ENCODE results near the gene TELO2.

Gene TELO2

GRCh38 chr16:1474082-1474795 is 18.9 kb upstream of the TELO2 start:
- Histone ChIP-seq H3K4me1 (ENCODE audit: control insufficient read depth in 2 of 2, insufficient read depth in 1 of 2, low read depth in 1 of 2, low read length in 2 of 2) (peaks cover 4 to 15% of the 10 kb centered on the region in 2 donors), H2BK5ac (ENCODE audit: low read length) (no peak overlapping the region), H3K79me1 (ENCODE audit: low read depth, low read length) (peaks cover 19% of the 10 kb centered on the region), H2AK5ac (ENCODE audit: low read depth, low read length) (no peak overlapping the region), H2BK120ac (ENCODE audit: low read depth, low read length) (no peak overlapping the region), H2BK12ac (ENCODE audit: low read length) (no peak overlapping the region), H3K4me3 (ENCODE audit: low read length in 2 of 2) (peak overlapping the region; percentile 92 to 99), H3K18ac (ENCODE audit: low read length) (no peak overlapping the region), H3K36me3 (replicated peaks in 1 of 2; ENCODE audit: control insufficient read depth in 2 of 2, insufficient read depth in 2 of 2, low read length in 2 of 2) (no peaks in the 10 kb centered on the region), H2BK15ac (ENCODE audit: low read length) (no peak overlapping the region), H4K8ac (ENCODE audit: low read depth, low read length) (no peak overlapping the region), H3K27ac (replicated peaks; ENCODE audit: low read length) (no peak overlapping the region), H3K9me3 (replicated peaks in 1 of 2; ENCODE audit: control insufficient read depth in 2 of 2, insufficient read depth in 1 of 2, low read depth in 1 of 2, low read length in 2 of 2) (peaks cover 0 to 3% of the 10 kb centered on the region in 2 donors), H2AFZ (ENCODE audit: low read length) (peak overlapping the region; percentile 97), H3K27me3 (ENCODE audit: control insufficient read depth in 3 of 3, insufficient read depth in 3 of 3, low read depth in 1 of 3, low read length in 3 of 3) (no peaks in the 10 kb centered on the region), H3K9ac (ENCODE audit: low read depth, low read length, poor library complexity) (peak overlapping the region; percentile 98), H3K23ac (ENCODE audit: low read depth, low read length, poor library complexity) (peak overlapping the region; percentile 93), H4K91ac (ENCODE audit: low read depth, low read length, poor library complexity) (no peak overlapping the region), H3K4me2 (ENCODE audit: insufficient read depth, low read length, poor library complexity, severe bottlenecking) (peak overlapping the region; percentile 70), H3K4ac (ENCODE audit: low read length) (no peak overlapping the region), H3K14ac (ENCODE audit: low read length) (no peak overlapping the region)
- no peak for DNase-seq (ENCODE audit: low spot score)
- WGBS, 2 donors (ENCODE audit: extremely low coverage in 2 of 2, insufficient read length in 2 of 2, insufficient replicate concordance in 1 of 2): no CpG with 5 or more reads among the region's 57 CpGs

- H4K91ac ChIP-seq (ENCODE audit: low read depth, low read length, poor library complexity): no peak within 1 kb of the TSS
- peak within 1 kb of the TSS; percentile 91 for H2AK5ac ChIP-seq (ENCODE audit: low read depth, low read length)
- H3K4ac ChIP-seq (ENCODE audit: low read length): no peak within 1 kb of the TSS
- peak within 1 kb of the TSS; percentile 75 for H3K4me2 ChIP-seq (ENCODE audit: insufficient read depth, low read length, poor library complexity, severe bottlenecking)
- peak within 1 kb of the TSS; percentile 92 to 99 for H3K4me3 ChIP-seq (ENCODE audit: low read length in 2 of 2)
- H3K23ac ChIP-seq (ENCODE audit: low read depth, low read length, poor library complexity): peak within 1 kb of the TSS; percentile 93
- H3K14ac ChIP-seq (ENCODE audit: low read length): peak within 1 kb of the TSS; percentile 82
- WGBS, 2 donors (ENCODE audit: extremely low coverage in 2 of 2, insufficient read length in 2 of 2, insufficient replicate concordance in 1 of 2): no CpG with 5 or more reads among the region's 99 CpGs
- H3K27me3 ChIP-seq (ENCODE audit: control insufficient read depth in 3 of 3, insufficient read depth in 3 of 3, low read depth in 1 of 3, low read length in 3 of 3): no peaks in the 10 kb centered on the region
- peaks cover 15% of the 10 kb centered on the region for H3K79me1 ChIP-seq (ENCODE audit: low read depth, low read length)
- peaks cover 4 to 15% of the 10 kb centered on the region in 2 donors for H3K4me1 ChIP-seq (ENCODE audit: control insufficient read depth in 2 of 2, insufficient read depth in 1 of 2, low read depth in 1 of 2, low read length in 2 of 2)
- H4K8ac ChIP-seq (ENCODE audit: low read depth, low read length): no peak within 1 kb of the TSS
- peak within 1 kb of the TSS; percentile 97 for H3K18ac ChIP-seq (ENCODE audit: low read length)
- peak; percentile 72 for DNase-seq (ENCODE audit: low spot score)
- peak within 1 kb of the TSS; percentile 97 for H2AFZ ChIP-seq (ENCODE audit: low read length)
- H3K9ac ChIP-seq (ENCODE audit: low read depth, low read length, poor library complexity): peak within 1 kb of the TSS; percentile 98
- no peaks in the 10 kb centered on the region for H3K36me3 ChIP-seq (replicated peaks in 1 of 2; ENCODE audit: control insufficient read depth in 2 of 2, insufficient read depth in 2 of 2, low read length in 2 of 2)
- peak within 1 kb of the TSS; percentile 73 for H2BK12ac ChIP-seq (ENCODE audit: low read length)
- no peak within 1 kb of the TSS for H3K27ac ChIP-seq (replicated peaks; ENCODE audit: low read length)
- peaks cover 0 to 3% of the 10 kb centered on the region in 2 donors for H3K9me3 ChIP-seq (replicated peaks in 1 of 2; ENCODE audit: control insufficient read depth in 2 of 2, insufficient read depth in 1 of 2, low read depth in 1 of 2, low read length in 2 of 2)
- no peak within 1 kb of the TSS for H2BK120ac ChIP-seq (ENCODE audit: low read depth, low read length)
- no peak within 1 kb of the TSS for H2BK15ac ChIP-seq (ENCODE audit: low read length)
- no peak within 1 kb of the TSS for H2BK5ac ChIP-seq (ENCODE audit: low read length)
Measured at GRCh38 chr16:1474796-1475551, 18.2 kb upstream of the TELO2 start, which contains the start of gene CLCN7. TSS of gene CLCN7 (minus strand) at chr16:1475028. CDS start at chr16:1474974, 54 bp downstream.

GRCh38 chr16:1475552-1476114 is 17.5 kb upstream of the TELO2 start:
- Histone ChIP-seq H3K18ac (ENCODE audit: low read length) (peak overlapping the region; percentile 97), H3K4me2 (ENCODE audit: insufficient read depth, low read length, poor library complexity, severe bottlenecking) (peak overlapping the region; percentile 75), H3K23ac (ENCODE audit: low read depth, low read length, poor library complexity) (peak overlapping the region; percentile 93), H2BK15ac (ENCODE audit: low read length) (no peak overlapping the region), H2BK12ac (ENCODE audit: low read length) (no peak overlapping the region), H3K9ac (ENCODE audit: low read depth, low read length, poor library complexity) (peak overlapping the region; percentile 95), H2BK120ac (ENCODE audit: low read depth, low read length) (no peak overlapping the region), H3K36me3 (replicated peaks in 1 of 2; ENCODE audit: control insufficient read depth in 2 of 2, insufficient read depth in 2 of 2, low read length in 2 of 2) (no peaks in the 10 kb centered on the region), H2AK5ac (ENCODE audit: low read depth, low read length) (peak overlapping the region; percentile 91), H2BK5ac (ENCODE audit: low read length) (no peak overlapping the region), H3K9me3 (replicated peaks in 1 of 2; ENCODE audit: control insufficient read depth in 2 of 2, insufficient read depth in 1 of 2, low read depth in 1 of 2, low read length in 2 of 2) (peaks cover 0 to 3% of the 10 kb centered on the region in 2 donors), H3K27me3 (ENCODE audit: control insufficient read depth in 3 of 3, insufficient read depth in 3 of 3, low read depth in 1 of 3, low read length in 3 of 3) (no peaks in the 10 kb centered on the region), H3K4ac (ENCODE audit: low read length) (no peak overlapping the region), H3K27ac (replicated peaks; ENCODE audit: low read length) (no peak overlapping the region), H3K79me1 (ENCODE audit: low read depth, low read length) (peaks cover 15% of the 10 kb centered on the region), H3K4me1 (ENCODE audit: control insufficient read depth in 2 of 2, insufficient read depth in 1 of 2, low read depth in 1 of 2, low read length in 2 of 2) (peaks cover 4 to 12% of the 10 kb centered on the region in 2 donors), H4K91ac (ENCODE audit: low read depth, low read length, poor library complexity) (no peak overlapping the region), H3K14ac (ENCODE audit: low read length) (no peak overlapping the region), H2AFZ (ENCODE audit: low read length) (peak overlapping the region; percentile 97), H3K4me3 (ENCODE audit: low read length in 2 of 2) (peak overlapping the region; percentile 92 to 99), H4K8ac (ENCODE audit: low read depth, low read length) (no peak overlapping the region)
- no CpG with 5 or more reads among the region's 15 CpGs for WGBS, 2 donors (ENCODE audit: extremely low coverage in 2 of 2, insufficient read length in 2 of 2, insufficient replicate concordance in 1 of 2)
- DNase-seq (ENCODE audit: low spot score): no peak

- H3K9ac ChIP-seq (ENCODE audit: low read depth, low read length, poor library complexity): no peak overlapping the region
- DNase-seq (ENCODE audit: low spot score): no peak
- no peak overlapping the region for H2BK120ac ChIP-seq (ENCODE audit: low read depth, low read length)
- H4K8ac ChIP-seq (ENCODE audit: low read depth, low read length): no peak overlapping the region
- no peak overlapping the region for H2BK5ac ChIP-seq (ENCODE audit: low read length)
- H3K4me1 ChIP-seq (ENCODE audit: control insufficient read depth in 2 of 2, insufficient read depth in 1 of 2, low read depth in 1 of 2, low read length in 2 of 2): peaks cover 4 to 6% of the 10 kb centered on the region in 2 donors
- WGBS, 2 donors (ENCODE audit: extremely low coverage in 2 of 2, insufficient read length in 2 of 2, insufficient replicate concordance in 1 of 2): no CpG with 5 or more reads among the region's 10 CpGs
- no peak overlapping the region for H3K27ac ChIP-seq (replicated peaks; ENCODE audit: low read length)
- H4K91ac ChIP-seq (ENCODE audit: low read depth, low read length, poor library complexity): no peak overlapping the region
- H3K4ac ChIP-seq (ENCODE audit: low read length): no peak overlapping the region
- H2BK15ac ChIP-seq (ENCODE audit: low read length): no peak overlapping the region
- no peak overlapping the region for H3K4me2 ChIP-seq (ENCODE audit: insufficient read depth, low read length, poor library complexity, severe bottlenecking)
- no peak overlapping the region for H2AK5ac ChIP-seq (ENCODE audit: low read depth, low read length)
- no peak overlapping the region for H2BK12ac ChIP-seq (ENCODE audit: low read length)
- H3K36me3 ChIP-seq (replicated peaks in 1 of 2; ENCODE audit: control insufficient read depth in 2 of 2, insufficient read depth in 2 of 2, low read length in 2 of 2): no peaks in the 10 kb centered on the region
- H3K27me3 ChIP-seq (ENCODE audit: control insufficient read depth in 3 of 3, insufficient read depth in 3 of 3, low read depth in 1 of 3, low read length in 3 of 3): no peaks in the 10 kb centered on the region
- no peak overlapping the region for H3K4me3 ChIP-seq (ENCODE audit: low read length in 2 of 2)
- no peak overlapping the region for H3K14ac ChIP-seq (ENCODE audit: low read length)
- peaks cover 0 to 5% of the 10 kb centered on the region in 2 donors for H3K9me3 ChIP-seq (replicated peaks in 1 of 2; ENCODE audit: control insufficient read depth in 2 of 2, insufficient read depth in 1 of 2, low read depth in 1 of 2, low read length in 2 of 2)
- H2AFZ ChIP-seq (ENCODE audit: low read length): no peak overlapping the region
- peaks cover 6% of the 10 kb centered on the region for H3K79me1 ChIP-seq (ENCODE audit: low read depth, low read length)
- H3K18ac ChIP-seq (ENCODE audit: low read length): no peak overlapping the region
- no peak overlapping the region for H3K23ac ChIP-seq (ENCODE audit: low read depth, low read length, poor library complexity)
Measured at GRCh38 chr16:1477033-1477432, 16.1 kb upstream of the TELO2 start.
